NCI-H82 treated with DMSO at 0.1 percent for 48 hours (cell line): ENCODE results near the gene TBC1D24.

Source experiments
- DNase-seq: peaks from one replicate; lab custom pipeline; 2025; ENCODE audit not compliant: unreplicated experiment; lab: John Stamatoyannopoulos, UW

TBC1D24 gene

DNA sequence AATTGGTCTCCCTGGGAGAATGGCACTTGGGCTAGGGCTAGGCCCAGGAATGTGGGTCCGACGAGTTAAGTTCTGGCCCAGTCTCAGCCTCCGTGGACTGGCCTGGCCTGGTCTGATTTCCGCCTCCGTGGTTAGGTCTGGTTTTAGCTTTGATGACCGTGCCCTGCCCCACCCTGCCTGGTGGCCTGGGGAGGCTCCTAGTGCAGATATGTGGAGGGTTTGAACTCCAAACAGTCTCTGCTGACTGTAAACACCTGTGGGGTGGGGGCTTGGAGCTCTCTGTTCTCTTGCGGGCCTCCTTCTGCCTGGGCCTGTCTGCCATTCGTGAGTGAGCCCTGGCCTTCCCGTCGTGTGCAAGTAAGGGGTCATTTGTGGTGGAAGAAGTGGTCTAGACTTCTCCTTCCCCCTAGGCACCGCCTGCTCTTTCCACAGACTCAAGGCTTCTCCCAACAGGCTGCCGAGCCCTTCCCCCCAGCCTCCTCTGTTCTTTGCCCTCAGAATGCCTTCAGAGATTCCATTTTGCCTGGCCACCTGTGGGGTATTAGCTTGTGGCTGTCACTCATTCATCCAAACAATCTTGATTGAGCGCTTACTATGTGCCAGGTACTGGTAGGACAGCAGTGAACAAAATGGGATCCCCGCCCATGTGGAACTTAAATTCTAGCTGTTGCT is 40.4 kb downstream of the TBC1D24 start:
- no peak for DNase-seq

DNA sequence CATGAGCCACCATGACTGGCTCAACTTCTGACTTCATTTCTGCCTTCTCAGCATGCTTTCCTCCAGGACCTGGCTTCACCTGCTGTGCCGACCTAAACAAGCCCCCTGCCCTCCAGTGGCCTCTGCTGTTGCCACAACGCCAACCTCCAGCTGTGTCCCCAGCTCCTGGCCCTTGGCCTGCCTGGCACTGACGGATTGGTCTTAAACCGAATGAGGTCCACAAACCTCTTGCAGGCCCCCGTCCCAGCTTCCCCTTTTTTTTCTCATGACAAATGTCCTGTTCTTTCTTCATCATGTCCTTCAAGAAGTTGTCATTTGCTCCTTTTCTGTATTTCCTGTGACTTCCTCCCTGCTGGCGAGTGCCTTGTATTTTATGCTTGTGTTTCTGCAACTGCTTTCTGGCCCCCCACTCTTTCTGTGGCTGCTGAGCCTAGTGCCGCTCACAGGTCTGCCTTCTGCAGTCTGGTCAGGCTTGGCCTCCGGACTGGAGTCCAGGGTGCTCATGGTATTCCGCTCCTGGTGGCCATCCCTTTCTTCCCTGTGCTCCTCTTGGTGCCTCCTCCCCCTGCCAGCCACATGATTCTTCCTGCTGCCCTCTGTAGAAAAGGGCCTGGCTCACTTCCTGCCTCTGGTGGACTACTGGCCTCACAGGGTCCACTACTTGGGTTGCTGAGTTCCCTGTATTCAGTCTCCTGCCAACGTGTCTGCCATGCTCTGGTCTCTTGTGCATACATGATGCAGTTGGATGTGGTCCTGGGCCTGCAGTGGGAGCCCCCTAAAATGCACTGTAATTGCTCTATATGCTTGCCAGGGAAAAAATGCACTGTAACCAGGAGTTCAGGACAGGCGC is 41.7 kb downstream of the TBC1D24 start:
- DNase-seq, result no peak

DNA sequence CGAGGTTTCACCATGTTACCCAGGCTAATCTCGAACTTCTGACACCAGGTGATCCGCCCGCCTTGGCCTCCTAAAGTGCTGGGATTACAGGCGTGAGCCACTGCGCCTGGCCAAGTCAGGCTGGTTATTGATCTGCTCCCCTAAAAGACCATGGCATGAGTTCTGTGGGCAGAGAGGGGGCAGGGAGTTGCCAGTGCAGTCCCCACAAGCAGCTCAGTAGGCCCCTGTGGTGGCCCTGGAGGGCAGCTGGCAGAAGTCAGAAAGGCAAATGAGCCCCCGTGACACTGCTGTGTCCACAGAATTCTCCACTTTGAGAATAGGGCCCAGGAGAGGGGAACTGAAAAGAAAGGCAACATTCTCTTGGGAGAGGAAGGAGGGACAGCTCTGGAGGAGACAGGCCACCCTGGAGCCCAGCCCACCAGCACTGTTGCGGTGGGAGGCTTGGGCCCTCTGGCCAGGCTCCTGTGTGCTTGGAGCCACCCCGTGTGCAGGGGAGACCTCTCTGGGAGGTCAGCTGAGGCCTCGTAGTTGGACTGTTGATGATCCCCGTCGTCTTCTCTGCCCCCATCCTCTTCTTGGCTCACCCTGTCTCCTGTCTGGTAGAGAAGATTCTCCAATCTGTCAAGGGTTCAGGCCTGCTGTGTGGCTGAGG is 43.2 kb downstream of the TBC1D24 start:
- DNase-seq, result no peak

DNA sequence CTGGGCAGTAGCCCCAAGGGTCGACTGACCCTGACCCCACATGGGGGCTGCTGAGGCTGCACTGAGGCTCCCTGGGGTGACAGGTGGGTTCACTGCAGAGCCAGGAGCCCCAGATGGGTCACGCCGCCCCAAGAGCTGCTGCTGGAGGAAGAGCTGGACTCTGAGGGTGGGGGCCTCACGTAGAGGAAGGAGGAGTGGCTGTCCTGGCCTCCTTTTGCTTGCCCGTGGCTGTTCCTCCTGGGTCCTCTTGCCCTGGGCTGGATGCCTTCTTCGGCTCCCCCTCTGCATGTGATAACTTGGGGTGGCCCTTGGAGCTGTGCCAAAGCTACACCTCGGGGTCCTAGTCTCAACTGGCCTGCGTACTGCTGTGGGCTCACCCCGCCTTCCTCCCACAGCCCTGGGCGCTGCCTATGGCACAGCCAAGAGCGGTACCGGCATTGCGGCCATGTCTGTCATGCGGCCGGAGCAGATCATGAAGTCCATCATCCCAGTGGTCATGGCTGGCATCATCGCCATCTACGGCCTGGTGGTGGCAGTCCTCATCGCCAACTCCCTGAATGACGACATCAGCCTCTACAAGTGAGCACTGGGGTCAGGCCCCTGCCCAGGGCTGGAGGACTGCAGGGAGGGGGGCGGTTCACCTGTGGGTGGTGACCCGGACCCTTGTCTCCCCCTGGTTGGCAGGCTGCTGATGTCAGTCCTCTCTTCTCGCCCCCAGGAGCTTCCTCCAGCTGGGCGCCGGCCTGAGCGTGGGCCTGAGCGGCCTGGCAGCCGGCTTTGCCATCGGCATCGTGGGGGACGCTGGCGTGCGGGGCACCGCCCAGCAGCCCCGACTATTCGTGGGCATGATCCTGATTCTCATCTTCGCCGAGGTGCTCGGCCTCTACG is 44.1 kb downstream of the TBC1D24 start:
- no peak for DNase-seq

DNA sequence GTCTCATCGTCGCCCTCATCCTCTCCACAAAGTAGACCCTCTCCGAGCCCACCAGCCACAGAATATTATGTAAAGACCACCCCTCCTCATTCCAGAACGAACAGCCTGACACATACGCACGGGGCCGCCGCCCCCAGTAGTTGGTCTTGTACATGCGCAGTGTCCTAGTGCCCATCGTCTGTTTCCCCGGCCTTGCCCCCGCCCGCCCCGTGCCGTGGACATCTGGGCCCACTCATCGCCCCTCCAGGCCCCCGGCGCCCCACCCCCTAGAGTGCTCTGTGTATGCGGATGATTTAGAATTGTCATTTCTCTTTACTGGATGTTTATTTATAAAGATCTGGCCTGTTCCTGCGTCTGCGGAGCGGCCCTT is 44.8 kb downstream of the TBC1D24 start:
- DNase-seq, result no peak

DNA sequence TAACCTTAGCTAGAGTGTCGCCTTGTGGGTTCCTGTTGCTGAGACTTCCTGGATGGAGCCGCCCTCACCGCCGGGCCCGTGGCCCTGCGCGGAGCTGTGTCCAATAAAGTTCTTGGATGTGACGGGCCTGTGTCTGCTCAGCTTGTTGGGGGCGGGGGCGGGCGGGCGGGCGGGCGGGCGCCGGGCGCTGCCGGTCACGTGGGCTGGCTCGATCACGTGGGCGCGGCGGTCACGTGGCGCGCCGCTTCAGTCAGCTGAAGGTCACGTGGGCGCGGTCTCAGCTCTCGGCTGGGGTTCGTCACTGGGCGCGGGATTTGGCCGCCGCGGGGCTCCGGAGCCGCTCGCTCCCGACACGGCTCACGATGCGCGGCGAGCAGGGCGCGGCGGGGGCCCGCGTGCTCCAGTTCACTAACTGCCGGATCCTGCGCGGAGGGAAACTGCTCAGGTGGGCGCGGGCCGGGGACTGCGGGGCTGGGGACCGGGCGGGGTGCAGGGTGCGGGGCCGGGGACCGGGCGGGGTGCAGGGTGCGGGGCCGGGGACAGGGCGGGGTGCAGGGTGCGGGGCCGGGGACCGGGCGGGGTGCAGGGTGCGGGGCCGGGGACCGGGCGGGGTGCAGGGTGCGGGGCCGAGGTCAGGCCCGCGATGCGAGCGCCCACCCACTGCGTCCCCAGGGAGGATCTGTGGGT is 45.3 kb downstream of the TBC1D24 start, which contains the start of gene AMDHD2:
Gene AMDHD2 (plus strand): TSS at position 275 of the 687 bp plus-strand sequence. CDS start 88 bp downstream, at position 363.
- DNase-seq, result peak; percentile 48

DNA sequence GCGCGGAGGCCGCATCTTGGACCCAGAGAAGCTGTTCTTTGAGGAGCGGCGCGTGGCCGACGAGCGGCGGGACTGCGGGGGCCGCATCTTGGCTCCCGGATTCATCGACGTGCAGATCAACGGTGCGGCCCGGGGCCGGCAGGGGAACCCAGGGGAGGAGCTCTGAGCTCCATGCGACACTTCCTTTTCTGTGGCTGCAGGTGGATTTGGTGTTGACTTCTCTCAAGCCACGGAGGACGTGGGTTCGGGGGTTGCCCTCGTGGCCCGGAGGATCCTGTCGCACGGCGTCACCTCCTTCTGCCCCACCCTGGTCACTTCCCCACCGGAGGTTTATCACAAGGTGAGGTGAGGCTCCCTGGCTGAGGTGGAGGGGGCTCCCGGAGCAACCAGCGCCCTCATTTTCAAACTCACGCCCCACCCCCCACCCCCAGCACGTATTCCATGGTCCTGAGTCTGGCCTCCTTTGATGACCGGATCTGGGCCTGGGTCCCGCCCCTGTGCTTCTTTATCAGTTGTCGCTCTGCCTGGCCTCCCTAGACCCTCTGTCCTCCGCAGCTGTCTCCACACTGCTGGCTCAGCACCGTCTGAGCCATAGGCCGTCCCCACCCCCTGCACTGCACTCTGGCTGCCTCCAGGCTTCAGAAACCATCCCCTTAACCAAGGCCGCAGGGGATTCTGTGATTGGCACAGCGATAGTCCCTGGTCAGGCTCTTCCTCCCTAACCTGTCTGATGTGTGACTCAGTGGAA is 46.0 kb downstream of the TBC1D24 start:
- no peak for DNase-seq

DNA sequence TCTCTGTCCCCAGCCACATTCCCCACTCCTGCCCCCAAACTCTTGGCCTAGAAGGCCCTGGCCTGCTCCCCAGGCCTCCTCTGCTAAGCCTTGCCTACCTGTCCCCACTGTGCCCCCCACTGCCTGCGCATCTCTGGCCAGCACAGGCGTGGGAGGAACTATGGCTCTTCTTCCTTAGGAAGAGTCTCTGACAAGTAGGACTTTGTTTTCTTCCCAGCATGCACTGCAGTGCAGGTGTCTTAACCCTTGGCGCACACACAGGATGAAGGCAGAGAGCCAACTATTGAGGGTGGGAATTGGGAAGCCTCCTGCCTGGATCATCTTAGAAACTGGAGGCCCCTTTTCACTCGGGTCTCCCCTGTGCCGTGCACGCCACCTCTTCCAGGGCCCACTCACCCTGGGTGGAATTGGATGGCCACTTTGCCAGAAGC is 48.9 kb downstream of the TBC1D24 start:
- no peak for DNase-seq

DNA sequence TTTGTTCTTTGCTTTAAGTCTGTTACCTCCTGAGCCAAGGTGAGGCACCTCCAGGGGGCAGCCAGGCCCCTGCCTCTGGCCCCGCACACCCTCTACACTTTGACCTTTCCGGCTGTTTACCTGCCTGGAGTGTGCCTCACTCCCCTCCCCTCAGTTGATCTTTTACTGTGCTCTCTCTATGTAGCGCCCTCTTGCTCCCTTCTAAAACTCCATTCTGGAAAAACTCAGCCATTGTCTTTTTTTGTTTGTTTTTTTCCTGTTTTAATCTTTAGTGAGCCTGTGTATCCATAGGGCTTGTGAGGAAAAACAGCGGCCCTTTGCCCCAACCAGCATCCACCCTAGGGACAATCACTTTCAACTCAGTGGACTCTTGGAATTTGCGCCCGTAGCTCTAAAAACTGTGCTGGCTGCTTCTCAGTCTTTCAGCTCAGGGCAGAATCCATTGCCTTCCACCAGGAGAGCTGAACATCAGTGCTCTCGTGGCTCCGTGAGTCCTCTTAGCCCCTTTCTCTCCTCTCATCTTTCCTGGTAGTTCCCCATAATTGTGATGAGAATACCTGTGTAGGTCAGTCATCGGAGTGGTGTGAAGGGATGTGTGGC is 49.5 kb downstream of the TBC1D24 start:
- no peak for DNase-seq

DNA sequence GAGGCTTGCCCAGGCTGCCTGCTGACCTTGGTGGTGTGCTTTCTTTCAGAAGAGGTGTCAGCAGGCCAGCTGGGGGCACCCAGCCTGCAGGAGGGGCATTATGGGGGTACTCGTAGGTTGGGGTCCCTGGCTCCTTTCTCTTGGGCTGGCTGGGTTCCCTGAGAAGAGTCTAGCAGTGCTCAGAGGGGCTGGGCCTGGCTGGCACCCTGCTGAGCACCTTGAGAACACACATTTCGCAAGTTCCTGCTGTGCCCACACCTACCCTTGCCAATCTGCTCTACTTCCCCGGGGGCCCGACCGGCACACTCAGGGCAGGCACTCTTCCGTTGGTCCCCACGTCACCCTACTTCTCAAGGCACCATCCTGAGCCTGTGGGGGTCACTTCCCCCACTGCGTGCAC is 51.2 kb downstream of the TBC1D24 start:
- no peak for DNase-seq

DNA sequence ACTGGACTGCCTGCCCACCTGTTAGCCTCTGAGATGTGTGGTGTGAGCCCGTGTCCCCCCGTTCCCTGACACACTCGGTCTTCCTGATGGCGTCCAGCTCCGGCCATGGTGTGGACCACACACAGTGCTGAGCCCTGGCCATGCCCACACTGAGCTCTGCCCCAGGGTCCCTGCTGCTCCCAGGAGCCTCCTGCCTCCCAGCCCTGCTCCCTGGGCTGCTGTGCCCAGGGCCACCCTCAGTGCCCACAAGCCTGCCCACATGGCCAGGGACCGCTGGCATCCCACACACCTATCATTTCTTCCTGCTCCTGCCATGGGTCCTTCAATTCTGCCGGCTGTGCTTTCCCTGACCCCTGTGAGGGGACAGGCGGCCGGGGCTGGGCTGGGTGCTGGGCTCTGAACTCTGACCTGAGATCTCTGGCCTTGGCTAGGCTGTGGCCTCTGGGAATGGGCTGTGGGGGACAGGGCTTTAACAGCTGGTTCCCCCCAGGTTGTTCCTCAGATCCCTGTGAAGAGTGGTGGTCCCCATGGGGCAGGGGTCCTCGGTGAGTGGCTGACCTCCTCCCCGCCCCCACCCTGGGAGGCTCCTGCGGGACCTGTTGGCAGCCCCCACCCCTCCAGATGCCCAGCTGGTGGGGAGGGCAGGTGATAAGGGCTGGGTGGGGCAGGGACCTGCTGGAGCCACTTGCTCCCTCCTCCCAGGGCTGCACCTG is 52.3 kb downstream of the TBC1D24 start:
- no peak for DNase-seq

DNA sequence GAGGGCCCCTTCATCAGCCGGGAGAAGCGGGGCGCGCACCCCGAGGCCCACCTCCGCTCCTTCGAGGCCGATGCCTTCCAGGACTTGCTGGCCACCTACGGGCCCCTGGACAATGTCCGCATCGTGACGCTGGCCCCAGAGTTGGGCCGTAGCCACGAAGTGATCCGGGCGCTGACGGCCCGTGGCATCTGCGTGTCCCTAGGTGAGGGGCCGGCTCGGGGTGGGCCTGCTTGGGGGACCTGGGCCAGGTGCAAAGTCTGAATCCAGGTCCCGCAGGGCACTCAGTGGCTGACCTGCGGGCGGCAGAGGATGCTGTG is 52.8 kb downstream of the TBC1D24 start:
- DNase-seq, result no peak

DNA sequence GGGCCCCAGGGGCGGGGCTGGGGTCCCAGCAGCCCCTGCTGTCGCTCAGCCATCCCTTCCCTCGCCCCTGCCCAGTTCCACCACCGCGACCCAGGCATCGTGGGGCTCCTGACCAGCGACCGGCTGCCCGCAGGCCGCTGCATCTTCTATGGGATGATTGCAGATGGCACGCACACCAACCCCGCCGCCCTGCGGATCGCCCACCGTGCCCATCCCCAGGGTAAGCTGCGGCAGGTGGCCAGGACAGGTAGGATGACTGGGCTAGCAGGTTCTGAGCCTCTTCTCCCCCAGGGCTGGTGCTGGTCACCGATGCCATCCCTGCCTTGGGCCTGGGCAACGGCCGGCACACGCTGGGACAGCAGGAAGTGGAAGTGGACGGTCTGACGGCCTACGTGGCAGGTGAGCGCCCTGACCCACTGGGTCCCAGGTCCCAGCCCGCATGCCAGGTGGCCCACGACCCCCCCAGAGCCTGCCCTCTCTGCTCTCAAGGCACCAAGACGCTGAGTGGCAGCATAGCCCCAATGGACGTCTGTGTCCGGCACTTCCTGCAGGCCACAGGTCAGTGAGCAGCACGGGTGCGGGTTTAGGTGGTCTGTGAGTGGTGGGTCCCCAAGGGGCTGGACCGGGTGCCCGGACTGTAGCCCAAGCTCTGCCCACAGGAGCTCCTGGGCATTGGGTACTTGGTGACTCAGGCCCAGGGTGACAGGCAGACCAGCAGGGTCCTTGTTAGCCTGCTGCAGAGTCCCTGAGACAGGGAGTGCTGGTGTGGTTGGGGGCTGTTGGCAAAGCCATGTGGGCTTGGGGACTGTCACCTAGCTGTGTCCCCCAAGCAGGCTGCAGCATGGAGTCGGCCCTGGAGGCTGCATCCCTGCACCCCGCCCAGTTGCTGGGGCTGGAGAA is 53.5 kb downstream of the TBC1D24 start:
- no peak for DNase-seq

DNA sequence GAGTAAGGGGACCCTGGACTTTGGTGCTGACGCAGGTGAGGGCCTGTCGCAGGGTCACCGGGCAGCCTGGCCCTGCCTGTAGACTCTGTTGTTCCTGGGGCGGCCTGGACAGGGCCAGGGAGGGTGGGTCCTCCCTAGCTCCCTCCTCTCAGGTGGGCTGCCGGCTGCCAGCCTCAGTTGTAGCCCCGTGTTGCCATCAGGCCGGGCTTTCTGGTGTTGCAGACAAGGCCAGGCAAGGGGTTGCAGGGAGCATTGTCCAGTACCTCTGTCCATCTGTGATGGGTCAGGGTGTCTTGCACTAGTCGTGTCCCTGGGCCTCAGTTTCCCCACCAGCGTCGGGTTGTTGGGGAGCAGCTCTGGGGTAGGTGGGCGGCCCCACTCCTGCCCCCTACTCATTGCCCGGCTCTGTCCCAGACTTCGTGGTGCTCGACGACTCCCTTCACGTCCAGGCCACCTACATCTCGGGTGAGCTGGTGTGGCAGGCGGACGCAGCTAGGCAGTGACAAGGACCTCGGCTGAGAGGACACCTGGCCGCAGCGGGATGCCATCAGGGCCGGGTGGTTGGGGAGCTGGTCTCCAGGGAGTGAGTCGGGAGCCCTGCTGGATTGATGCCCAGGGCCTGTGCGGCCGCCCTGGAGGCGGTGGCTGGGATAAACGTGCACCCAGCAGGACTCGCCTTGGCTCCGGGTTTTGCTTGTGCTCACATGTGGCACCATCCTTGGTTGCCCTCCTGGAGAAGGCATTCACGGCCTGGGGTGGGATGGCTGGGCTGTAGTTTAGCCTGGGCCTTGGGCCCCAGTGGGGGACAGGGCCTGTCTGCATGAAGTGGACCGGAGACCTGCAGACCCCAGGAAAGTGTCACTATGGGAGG is 54.4 kb downstream of the TBC1D24 start:
- DNase-seq, result no peak

DNA sequence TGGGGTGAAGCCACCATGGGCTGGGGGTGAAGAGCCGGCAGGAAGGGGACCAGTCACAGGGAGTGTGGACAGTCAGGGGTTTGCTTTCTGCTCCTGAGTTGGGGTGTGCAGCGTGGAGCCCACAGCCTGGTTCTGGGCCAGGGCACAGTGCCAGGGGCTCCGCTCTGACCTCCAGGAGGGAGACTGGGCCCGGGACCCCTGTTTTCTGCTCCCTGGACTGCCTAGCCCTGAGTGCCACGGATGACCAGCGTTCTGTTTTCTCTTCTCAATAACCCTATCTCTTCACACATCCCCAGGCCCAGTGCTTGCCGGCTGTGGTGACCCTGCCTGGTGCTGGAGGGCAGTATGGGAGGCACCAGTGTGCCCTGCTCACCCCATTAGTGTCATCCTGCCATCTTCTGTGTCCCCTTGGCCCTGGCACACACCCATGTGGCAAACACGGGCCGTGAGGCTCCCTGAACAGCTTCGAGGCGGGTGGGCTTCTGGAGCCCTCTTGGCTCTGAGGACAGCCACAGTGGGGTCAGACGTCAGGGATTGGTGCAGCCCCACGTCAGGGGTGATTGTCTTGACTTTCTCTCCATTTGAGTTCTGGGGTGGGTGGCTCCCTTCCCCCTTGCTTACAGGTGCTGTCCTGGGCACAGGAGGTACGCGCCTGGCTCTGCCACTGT is 55.2 kb downstream of the TBC1D24 start:
- no peak for DNase-seq

DNA sequence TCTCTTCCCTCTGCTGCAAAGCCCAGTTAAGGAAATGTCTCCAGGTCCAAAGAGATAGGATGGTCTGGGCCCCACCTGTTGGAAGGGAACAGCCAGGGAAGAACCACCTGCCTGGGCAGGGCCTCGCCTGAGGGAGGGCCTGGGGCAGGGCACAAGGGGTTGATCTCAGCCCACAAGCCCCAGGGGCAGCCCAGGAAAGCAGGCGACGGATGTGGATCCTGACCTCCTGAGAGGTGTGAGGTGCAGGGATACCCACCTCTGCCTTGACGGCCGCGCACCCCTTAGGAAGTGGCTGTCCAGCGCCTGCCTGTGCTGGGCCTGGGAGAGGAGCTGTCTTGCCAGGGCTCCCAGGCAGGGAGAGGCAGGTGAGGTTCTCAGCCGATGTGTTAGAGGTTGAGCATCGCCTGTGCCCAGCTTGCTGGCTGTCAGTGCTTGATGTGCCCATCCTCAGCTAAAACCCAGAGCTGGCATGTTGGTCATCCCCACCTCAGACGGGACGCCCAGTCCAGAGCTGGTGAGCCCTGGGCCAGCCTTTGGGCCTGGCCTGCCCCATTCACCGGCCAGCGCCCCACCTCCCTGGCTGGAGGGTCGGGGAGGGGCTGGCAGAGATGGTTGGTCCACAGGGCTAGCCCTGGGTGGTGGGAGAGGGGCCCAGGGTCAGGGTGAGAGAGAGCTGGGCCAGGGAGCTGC is 55.8 kb downstream of the TBC1D24 start:
- no peak for DNase-seq
